HG02943 (cell line): ENCODE measurements around the gene RPEL1.
"Not testable (repeated sequence)": the region's sequence is repeated elsewhere in the genome, so short reads cannot be mapped to it uniquely, and the experiment has no call there.

Experiments
- ATAC-seq: cut with Tn5 transposase; IDR thresholded peaks from one replicate; pipeline ENCODE4 v1.9.1; 2021; ENCODE audit warnings: mild to moderate bottlenecking, low read depth, moderate library complexity; ENCODE audit not compliant: unreplicated experiment

The RPEL1 gene

DNA sequence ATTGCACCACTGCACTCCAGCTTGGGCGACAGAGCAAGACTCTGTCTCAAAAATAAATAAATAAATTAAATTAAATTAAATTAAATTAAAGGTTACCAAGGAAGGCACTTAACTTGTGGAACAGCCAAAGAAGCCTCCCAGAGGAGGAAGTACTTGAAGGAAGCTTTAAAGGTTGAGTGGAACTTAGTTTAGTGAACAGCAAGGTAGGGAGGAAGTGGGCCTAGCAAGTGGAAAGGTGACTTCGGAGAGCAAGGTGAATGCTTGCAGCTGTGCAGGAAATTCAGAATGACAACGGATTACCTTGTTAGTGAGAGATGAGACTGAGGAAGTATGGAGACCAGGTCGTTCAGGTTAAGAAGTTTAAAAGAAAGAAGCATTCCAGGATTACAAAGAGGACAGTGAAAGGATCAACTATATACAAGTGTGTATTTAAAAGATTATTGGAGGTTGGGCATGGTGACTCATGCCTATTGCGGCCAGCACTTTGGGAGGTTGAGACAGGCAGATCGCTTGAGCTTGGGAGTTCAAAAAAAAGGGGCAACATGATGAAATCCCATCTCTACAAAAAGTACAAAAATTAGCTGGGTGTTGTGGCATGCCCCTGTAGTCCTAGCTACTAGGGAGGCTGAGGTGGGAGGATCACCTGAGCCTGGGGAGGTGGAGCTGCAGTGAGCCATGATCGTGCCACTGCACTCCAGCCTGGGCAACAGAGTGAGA, 12.8 kb upstream of the RPEL1 start:
- ATAC-seq = no peak

DNA sequence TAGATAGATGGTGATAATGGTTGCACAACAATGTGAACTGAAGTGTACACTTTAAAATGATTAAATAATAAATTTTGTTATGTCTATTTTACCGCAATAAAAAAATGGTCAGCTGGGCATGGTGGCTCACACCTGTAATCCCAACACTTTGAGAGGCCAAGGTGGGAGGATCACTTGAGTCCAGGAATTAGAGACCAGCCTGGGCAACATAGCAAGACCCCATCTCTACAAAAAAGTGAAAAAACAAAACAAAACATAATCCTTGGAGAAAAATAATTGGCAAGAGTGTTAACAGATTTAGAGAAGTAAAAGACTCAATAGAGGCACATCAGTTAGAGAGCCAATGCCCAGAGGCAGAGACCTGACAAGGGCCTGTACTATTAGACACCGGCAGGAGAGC, 9.9 kb upstream of the RPEL1 start:
- ATAC-seq = no peak

DNA sequence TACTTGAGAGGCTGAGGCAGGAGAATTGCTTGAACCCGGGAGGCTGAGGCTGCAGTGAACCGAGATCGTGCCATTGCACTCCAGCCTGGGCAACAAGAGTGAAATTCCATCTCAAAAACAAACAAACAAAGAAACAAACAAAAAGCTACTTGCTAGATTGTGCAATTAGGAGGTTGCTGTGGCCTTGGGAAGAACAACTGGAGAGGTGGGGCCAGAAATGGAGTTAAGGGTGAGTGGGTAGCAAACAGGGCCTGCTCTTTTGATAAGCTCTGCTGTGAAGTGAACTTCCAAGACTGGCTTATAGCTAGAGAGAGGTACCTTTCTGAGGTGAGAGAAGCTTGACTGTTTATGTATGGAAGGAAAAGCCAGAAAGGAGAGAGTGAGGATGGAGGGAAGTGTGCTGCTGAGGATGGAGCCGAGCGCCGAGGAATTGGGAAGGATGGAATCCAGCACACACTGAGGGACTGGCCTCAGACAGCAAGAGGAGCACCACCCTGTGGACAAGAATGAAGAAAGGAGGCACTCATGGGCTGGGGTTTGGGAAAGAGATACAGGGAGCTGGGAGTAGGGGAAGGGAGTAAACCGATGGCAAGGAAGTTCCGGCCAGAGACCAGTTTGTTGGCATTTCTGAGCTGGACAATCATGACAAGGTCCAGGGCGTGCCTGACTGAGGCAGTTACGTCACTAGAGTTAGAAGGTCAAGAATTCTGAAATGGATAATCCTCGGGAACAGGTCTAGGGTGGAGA, 7.0 kb upstream of the RPEL1 start:
- no peak for ATAC-seq

- no peak for ATAC-seq
Measured at GRCh38 chr10:103241262-103242011, 4.2 kb upstream of the RPEL1 start.

DNA sequence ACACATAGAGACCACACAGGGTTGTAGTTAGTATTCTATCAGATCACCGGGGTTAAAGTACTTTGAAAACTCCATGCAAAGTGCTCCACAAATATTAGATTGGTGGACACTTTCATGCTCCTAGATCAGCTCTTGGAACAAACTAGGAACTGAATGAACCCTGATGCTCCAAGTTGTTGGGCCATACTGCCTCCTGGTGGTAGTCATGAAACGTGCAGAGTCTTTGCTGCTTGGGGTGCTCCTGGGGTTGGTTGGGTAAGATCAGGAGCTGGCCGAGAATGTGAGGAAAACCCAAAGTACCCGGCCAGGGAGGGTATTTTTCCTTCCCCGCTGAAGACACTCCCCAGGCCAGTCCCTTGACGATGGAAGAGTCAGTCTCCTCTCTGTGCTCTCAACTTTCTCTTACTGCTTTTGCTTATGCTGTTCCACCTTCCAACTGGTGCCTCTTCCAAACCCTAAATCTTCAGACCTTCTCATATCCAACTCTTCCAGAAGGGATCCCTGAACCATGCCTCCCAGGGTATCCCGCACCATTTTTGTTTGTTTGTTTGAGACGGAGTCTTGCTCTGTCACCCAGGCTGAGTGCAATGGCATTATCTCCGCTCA, 918 bp upstream of the RPEL1 start:
- ATAC-seq = no peak

- ATAC-seq = no peak
Measured at GRCh38 chr10:103246324-103246723, 637 bp downstream of the RPEL1 start.

- ATAC-seq = no peak
Measured at GRCh38 chr10:103254113-103254512, 8.4 kb downstream of the RPEL1 start.

DNA sequence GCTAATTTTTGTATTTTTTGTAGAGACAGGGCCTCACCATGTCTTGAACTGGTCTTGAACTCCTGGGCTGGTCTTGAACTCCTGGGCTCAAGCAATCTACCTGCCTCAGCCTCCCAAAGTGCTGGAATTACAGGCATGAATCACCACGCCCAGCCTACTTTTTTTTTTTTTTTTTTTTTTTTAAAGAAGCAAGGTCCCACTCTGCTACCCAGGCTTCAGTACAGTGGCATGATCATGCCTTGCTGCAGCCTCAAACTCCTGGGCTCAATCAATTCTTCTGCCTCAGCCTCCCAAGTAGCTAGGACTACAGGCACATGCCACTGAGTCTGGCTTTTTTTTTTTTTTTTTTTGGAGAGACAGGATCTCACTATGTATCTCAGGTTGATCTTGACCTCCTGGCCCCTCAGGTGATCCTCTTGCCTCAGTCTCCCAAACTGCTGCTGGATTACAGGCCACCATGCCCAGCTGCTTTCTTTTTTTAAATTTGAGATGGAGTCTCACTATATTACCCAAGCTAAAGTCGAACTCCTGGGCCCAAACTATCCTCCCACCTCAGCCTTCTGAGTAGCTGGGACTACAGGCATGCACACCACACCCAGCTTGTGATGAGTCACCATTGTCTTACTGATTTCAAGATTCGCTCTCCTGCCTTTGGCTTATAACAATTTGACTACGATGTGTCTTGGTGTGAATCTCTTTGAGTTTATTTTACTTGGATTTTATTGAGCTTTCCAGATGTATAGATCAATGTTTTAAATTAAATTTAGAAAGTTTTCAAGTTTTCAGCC, 9.0 kb downstream of the RPEL1 start:
- no peak for ATAC-seq

GRCh38 chr10:103256613-103257012, 10.9 kb downstream of the RPEL1 start:
- no peak for ATAC-seq

GRCh38 chr10:103257812-103258211, 12.1 kb downstream of the RPEL1 start:
- no peak for ATAC-seq

DNA sequence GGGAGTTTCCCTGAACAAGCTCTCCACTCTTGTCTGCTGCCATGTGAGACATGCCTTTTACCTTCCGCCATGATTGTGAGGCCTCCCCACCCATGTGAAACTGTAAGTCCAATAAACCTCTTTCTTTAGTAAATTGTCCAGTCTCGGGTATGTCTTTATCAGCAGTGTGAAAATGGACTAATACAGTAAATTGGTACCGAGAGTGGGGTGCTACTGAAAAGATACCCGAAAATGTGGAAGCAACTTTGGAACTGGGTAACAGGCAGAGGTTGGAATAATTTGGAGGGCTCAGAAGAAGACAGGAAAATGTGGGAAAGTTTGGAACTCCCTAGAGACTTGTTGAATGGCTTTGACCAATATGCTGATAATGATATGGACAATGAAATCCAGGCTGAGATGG, 13.2 kb downstream of the RPEL1 start:
- ATAC-seq = not testable (repeated sequence)

- ATAC-seq = no peak
Measured at GRCh38 chr10:103259989-103260388, 14.3 kb downstream of the RPEL1 start.

- no peak for ATAC-seq
Measured at GRCh38 chr10:103262229-103262628, 16.5 kb downstream of the RPEL1 start.

GRCh38 chr10:103265717-103266329, 20.1 kb downstream of the RPEL1 start:
- no peak for ATAC-seq

DNA sequence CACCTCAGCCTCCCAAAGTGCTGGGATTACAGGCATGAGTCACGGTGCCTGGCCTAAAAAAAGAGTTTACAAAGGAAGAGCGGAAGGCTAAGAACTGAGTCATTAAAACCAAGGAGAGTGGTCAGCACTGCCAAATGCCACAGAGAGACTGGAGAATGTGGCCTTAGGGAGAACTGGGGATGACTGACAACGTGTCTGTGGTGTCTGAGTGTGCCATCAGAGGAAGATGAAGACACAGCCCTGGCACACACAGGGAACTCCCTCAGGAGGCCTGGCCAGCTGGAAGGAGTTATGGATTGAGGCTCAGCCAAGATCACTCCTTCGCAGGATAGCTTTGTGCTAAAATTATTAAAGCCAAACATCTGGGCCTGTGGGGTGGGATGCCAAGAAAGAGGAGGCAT, 27.4 kb downstream of the RPEL1 start:
- no peak for ATAC-seq

DNA sequence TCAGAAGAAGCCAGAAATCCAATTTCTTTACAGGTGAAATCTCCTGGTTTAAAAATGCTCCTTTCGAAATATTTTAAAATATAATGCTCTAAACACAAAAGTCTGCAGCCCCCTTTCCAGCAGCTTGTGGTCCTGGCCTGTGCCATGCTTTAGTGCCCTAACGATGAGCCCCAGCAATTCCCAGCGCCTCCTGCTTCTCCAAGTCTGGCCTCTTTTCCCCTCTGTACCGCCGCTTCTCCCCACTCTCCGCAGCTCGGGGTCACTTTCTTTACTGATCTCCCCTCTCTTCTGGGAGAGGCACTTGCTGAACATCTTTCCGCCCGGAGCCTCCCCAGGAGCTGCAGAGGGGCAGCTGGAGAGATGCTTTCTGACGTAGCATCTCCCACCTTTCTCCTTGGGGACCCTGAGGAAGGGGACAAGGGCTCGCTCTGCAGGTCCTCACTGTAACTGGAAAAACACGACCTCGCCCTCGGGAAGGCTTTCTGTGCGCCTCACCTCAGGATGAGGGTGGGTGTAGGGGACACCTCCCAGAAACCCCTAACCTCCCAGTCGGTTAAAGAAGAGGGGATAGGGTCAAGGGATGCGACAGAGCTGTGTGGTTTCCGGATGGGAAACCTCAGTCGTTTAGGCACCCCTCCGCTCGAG, 30.7 kb downstream of the RPEL1 start:
- ATAC-seq = no peak

- no peak for ATAC-seq
Measured at GRCh38 chr10:103276896-103277712, 31.4 kb downstream of the RPEL1 start, which contains the start of gene INA. Gene INA, plus strand, starts transcription at chr10:103277138. Its CDS starts 74 bp downstream, at chr10:103277212.
